Activated T-cell treated with anti-CD3 and anti-CD28 coated beads, Interleukin-2, amount 50 U/mL, for 72 hours (primary cell): Measurements from ENCODE around the gene PTPN13. TPM values are rescaled to one million over a fixed set of nuclear protein-coding genes. Genes with fewer than 3 reads are reported as not detected.

Experiments
- ATAC-seq, 2 donors: fragments of 150-1000 bp; cut with Tn5 transposase; replicated peaks in 1 of 2; 2 replicates each; pipeline ENCODE4 v1.10.0; 2021; ENCODE audit warnings: moderate library complexity in 2 of 2, mild to moderate bottlenecking in 1 of 2
- DNase-seq, 2 donors: peaks; one replicate each; pipeline ENCODE4 v3.0.0; 2021 to 2022; ENCODE audit warnings: mixed read lengths in 1 of 2
- H3K27ac Mint-ChIP-seq: one replicate; pipeline ENCODE4 v1.8.0; 2022; ENCODE audit warnings: mild to moderate bottlenecking, moderate library complexity, mixed read lengths
- H3K27me3 Mint-ChIP-seq: one replicate; pipeline ENCODE4 v1.8.0; 2022; ENCODE audit warnings: low read depth, mixed read lengths
- H3K36me3 Mint-ChIP-seq, 2 donors: one replicate each; pipeline ENCODE4 v1.8.0; 2022; ENCODE audit warnings: mixed read lengths in 2 of 2, mild to moderate bottlenecking in 1 of 2; ENCODE audit not compliant: insufficient read depth in 2 of 2
- H3K4me1 Mint-ChIP-seq: one replicate; pipeline ENCODE4 v1.8.0; 2022; ENCODE audit warnings: low read depth, mixed read lengths
- H3K4me3 Mint-ChIP-seq, 2 donors: one replicate each; pipeline ENCODE4 v1.8.0; 2022; ENCODE audit warnings: mild to moderate bottlenecking in 2 of 2, mixed read lengths in 2 of 2, moderate library complexity in 2 of 2
- H3K9me3 Mint-ChIP-seq, 2 donors: one replicate each; pipeline ENCODE4 v1.8.0; 2022; ENCODE audit warnings: mixed read lengths in 2 of 2
- total RNA-seq, 2 donors: library from RNA; stranded (reverse); gene quantifications; one replicate each; pipeline ENCODE4 v1.2.3, GENCODE V29; 2022

The PTPN13 gene
- total RNA-seq, 2 donors from 2014 or later: 2.4 to 7.8 TPM

DNA sequence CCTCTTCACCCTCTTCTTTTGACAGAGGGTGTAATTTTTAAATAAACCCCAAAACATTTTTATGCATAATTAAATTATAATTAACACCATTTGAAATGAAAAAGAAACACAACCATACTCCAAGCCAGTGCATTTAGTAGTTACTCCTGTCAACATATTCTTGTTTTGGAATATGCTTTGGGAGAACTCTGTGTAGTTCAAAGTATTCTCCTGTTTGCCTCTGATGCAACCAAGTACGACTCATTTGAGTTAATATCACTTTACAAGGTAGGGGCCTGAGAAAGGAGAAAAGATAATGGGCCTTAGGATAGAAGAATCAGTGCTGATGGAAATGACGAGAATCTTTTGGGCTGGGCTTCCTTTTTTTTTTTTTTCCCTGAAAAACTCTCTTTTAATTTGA is 2.7 kb downstream of the PTPN13 start:
- H3K4me3 Mint-ChIP-seq: peak overlapping the region in 1 of 2 donors; percentile 49
- H3K9me3 Mint-ChIP-seq: no peaks in the 10 kb centered on the region
- DNase-seq (no peak), ATAC-seq (no peak)
- peaks cover 0 to 1% of the 10 kb centered on the region in 2 donors for H3K36me3 Mint-ChIP-seq
- H3K27ac Mint-ChIP-seq: no peak overlapping the region
- peaks cover 10% of the 10 kb centered on the region for H3K4me1 Mint-ChIP-seq
- peaks cover 52% of the 10 kb centered on the region for H3K27me3 Mint-ChIP-seq

- Mint-ChIP-seq H3K4me1 (peaks cover 4% of the 10 kb centered on the region), H3K36me3 (no peaks in the 10 kb centered on the region), H3K27ac (no peak overlapping the region), H3K9me3 (no peaks in the 10 kb centered on the region), H3K27me3 (peaks cover 27% of the 10 kb centered on the region), H3K4me3 (no peak overlapping the region)
- DNase-seq: no peak
- ATAC-seq: no peak
Observed at GRCh38 chr4:86600007-86600653, 6.0 kb downstream of the PTPN13 start.

DNA sequence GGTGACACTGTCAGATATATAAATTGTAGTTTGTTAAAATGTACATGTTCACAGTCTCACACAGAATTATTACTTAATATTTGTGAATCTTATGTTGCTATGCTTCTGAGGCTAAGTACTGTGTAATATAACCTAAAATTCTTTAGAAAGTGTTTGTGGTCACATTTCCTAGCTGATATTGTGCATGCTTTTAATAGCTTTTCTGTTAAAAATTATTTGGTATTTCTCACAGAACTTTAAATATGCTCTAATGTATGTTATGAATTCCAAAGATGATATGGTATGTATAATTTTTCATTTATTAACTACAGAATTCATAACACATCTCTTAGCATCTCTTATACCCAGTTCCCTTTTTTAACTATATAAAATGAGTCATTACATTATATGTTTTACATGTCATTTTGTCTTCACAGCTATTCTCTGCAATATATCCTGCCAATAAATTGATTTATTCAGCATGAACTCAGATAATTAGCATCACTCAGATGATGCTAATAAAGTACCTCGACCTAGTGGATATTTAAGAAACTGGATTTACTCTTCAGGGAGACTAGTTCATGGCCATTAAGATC is 9.3 kb downstream of the PTPN13 start:
- H3K9me3 Mint-ChIP-seq: no peaks in the 10 kb centered on the region
- peaks cover 5% of the 10 kb centered on the region for H3K27me3 Mint-ChIP-seq

DNA sequence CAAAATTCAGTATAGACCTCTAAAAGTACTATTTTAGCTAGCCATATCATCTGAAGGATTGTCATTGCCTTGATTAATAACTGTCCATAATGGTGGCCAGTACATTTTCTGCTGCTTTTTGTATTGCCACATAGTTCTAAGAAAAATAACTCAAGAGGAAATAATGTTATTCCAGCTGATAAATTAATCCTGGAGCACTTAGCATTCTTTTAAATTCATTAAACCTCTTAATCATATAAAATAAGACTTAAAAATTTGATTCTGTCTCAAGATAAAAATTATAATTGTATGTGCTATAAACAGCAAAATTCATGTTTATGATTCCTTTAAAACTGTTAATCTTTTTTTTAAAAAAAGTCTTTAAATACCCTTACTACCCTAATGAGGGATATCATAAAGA is 12.7 kb downstream of the PTPN13 start:
- Mint-ChIP-seq H3K4me1 (no peaks in the 10 kb centered on the region), H3K4me3 (no peak overlapping the region), H3K36me3 (no peaks in the 10 kb centered on the region), H3K9me3 (no peaks in the 10 kb centered on the region), H3K27ac (no peak overlapping the region), H3K27me3 (no peaks in the 10 kb centered on the region)
- DNase-seq (no peak), ATAC-seq (no peak)

More for the DNA sequence above, 9.3 kb downstream of the PTPN13 start:
- Mint-ChIP-seq H3K4me1 (no peaks in the 10 kb centered on the region), H3K4me3 (no peak overlapping the region), H3K36me3 (no peaks in the 10 kb centered on the region), H3K27ac (no peak overlapping the region)
- no peak for DNase-seq
- no peak for ATAC-seq

DNA sequence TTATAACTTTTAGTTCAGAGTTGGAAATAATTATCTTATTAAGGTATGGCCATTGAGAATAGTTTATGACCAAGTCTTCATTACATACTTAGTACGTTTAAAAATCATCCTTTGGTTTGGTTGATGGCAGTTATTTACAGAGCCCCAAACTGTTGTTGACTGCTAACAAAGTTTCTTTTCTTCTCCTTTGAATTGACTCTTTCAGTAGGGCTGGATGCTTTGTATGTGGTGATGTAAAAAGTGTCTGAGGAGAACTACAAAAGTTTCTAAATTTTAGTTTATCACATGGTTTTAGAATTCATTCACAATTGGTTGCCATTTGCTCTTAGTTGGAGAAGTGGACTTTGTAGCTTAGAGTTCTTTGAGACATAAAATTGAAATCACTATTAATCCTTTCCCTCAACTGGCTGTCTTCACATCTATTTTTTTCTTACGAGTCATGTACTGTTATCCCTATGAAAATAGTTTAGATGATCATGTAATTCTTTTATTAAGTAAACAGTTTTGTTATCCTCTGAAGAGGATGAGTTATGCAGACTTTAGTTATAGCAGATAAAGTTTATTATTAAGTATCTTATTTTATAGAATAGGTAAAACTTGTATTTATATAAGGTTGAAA is 14.8 kb downstream of the PTPN13 start:
- Mint-ChIP-seq H3K27me3 (no peaks in the 10 kb centered on the region), H3K4me1 (no peaks in the 10 kb centered on the region), H3K36me3 (no peaks in the 10 kb centered on the region), H3K27ac (no peak overlapping the region), H3K4me3 (no peak overlapping the region), H3K9me3 (no peaks in the 10 kb centered on the region)
- ATAC-seq: no peak
- DNase-seq: no peak

DNA sequence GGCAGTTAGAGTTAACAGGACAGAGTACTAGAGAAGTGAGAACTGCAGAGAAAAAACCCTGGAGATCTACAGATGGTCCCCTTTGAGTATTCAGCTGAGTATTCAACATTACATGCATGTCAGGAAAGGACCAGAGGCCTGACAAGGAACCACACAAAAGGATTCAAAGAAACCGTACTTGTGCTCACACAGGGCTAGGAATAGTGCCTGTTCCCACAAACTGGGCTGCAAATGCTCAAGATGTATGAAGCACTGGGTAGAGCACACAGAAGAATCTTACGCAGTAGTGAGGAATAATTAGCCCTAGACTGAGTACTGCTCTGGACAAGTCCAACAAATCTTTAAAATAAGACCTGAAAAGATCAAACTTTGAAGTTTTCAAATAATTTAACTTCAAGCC is 17.6 kb downstream of the PTPN13 start:
- H3K36me3 Mint-ChIP-seq: no peaks in the 10 kb centered on the region
- H3K9me3 Mint-ChIP-seq: peaks cover 0 to 2% of the 10 kb centered on the region in 2 donors
- DNase-seq: no peak
- no peaks in the 10 kb centered on the region for H3K4me1 Mint-ChIP-seq
- no peaks in the 10 kb centered on the region for H3K27me3 Mint-ChIP-seq
- no peak for ATAC-seq
- no peak overlapping the region for H3K27ac Mint-ChIP-seq
- H3K4me3 Mint-ChIP-seq: no peak overlapping the region

GRCh38 chr4:86613734-86614133 is 19.6 kb downstream of the PTPN13 start:
- no peaks in the 10 kb centered on the region for H3K27me3 Mint-ChIP-seq
- ATAC-seq (no peak), DNase-seq (no peak)
- no peaks in the 10 kb centered on the region for H3K36me3 Mint-ChIP-seq
- no peaks in the 10 kb centered on the region for H3K4me1 Mint-ChIP-seq
- no peak overlapping the region for H3K4me3 Mint-ChIP-seq
- peaks cover 0 to 4% of the 10 kb centered on the region in 2 donors for H3K9me3 Mint-ChIP-seq
- no peak overlapping the region for H3K27ac Mint-ChIP-seq

DNA sequence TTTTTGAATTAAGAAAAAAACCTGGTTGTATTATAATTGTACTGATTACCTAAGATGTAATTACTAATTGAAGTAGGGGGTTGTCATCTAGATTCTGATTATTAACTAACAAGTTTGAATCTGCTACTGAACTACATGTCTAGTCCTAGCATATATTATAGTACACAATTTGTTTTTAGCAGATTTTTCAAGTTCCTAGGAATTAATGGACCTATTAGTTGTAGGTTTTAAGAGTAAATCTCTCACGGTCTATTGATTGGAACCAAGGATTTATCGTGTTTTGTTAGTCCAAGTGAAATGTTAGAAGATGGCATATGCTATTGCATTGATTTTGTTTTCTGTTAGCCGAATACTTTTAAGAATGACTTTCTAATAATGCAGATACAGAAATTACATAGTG is 20.8 kb downstream of the PTPN13 start:
- Mint-ChIP-seq H3K4me3 (no peak overlapping the region), H3K9me3 (peaks cover 0 to 6% of the 10 kb centered on the region in 2 donors), H3K27ac (no peak overlapping the region), H3K27me3 (no peaks in the 10 kb centered on the region), H3K36me3 (no peaks in the 10 kb centered on the region), H3K4me1 (no peaks in the 10 kb centered on the region)
- ATAC-seq: no peak
- no peak for DNase-seq

DNA sequence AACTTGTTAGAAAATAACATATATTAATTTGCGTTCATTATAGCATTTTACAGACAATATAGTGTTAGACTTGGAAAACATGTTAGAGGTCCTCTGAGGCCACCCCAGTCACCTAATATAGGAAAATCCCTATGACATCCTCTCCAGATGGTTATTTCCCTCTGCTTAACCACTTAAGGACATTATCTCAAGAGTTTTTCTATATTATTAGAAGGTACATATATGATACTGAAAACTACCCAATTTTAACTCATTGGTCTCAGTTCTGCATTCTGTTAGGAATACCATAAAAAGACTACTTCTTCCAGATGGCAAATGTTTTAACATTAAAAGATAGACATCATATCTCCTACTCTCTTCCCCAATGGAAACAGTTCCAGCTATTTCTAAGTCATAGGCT is 21.4 kb downstream of the PTPN13 start:
- H3K4me1 Mint-ChIP-seq: no peaks in the 10 kb centered on the region

GRCh38 chr4:86619656-86620055 is 25.5 kb downstream of the PTPN13 start:
- Mint-ChIP-seq H3K36me3 (no peaks in the 10 kb centered on the region), H3K27me3 (no peaks in the 10 kb centered on the region), H3K27ac (no peak overlapping the region), H3K4me3 (no peak overlapping the region), H3K9me3 (peaks cover 0 to 6% of the 10 kb centered on the region in 2 donors), H3K4me1 (no peaks in the 10 kb centered on the region)
- ATAC-seq: no peak
- no peak for DNase-seq

More for the DNA sequence above, 21.4 kb downstream of the PTPN13 start:
- Mint-ChIP-seq H3K36me3 (no peaks in the 10 kb centered on the region), H3K4me3 (no peak overlapping the region), H3K27me3 (no peaks in the 10 kb centered on the region), H3K9me3 (peaks cover 0 to 6% of the 10 kb centered on the region in 2 donors), H3K27ac (no peak overlapping the region)
- ATAC-seq (no peak), DNase-seq (no peak)

DNA sequence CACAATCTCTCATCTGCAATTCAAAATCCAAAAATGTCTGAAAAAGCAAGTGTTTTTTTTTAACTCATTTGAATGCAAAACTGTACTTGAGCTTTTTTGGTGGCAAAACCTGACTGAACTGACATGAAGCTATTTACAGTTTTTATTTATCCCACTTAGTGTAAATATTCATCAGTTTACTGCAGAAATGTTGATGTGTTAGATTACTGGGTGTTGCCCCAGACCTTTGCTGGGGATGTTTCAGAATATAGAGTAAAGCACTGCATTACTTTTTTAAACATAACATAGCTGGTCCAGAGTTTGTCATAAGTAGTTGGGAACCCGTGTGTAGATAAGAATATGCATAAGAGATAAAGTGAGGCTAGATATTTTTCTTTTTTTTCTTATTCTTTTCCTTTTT is 27.3 kb downstream of the PTPN13 start:
- DNase-seq (no peak), ATAC-seq (no peak)
- no peak overlapping the region for H3K4me3 Mint-ChIP-seq
- H3K36me3 Mint-ChIP-seq: no peaks in the 10 kb centered on the region
- no peak overlapping the region for H3K27ac Mint-ChIP-seq
- peaks cover 0 to 4% of the 10 kb centered on the region in 2 donors for H3K9me3 Mint-ChIP-seq
- no peaks in the 10 kb centered on the region for H3K4me1 Mint-ChIP-seq
- H3K27me3 Mint-ChIP-seq: no peaks in the 10 kb centered on the region

- Mint-ChIP-seq H3K36me3 (no peaks in the 10 kb centered on the region), H3K27me3 (no peaks in the 10 kb centered on the region), H3K4me1 (no peaks in the 10 kb centered on the region), H3K9me3 (no peaks in the 10 kb centered on the region), H3K4me3 (no peak overlapping the region), H3K27ac (no peak overlapping the region)
- ATAC-seq (no peak), DNase-seq (no peak)
Observed at GRCh38 chr4:86626066-86626465, 32.0 kb downstream of the PTPN13 start.

- H3K9me3 Mint-ChIP-seq: no peaks in the 10 kb centered on the region
- DNase-seq (no peak), ATAC-seq (no peak)
- H3K4me3 Mint-ChIP-seq: no peak overlapping the region
- no peaks in the 10 kb centered on the region for H3K36me3 Mint-ChIP-seq
- H3K27me3 Mint-ChIP-seq: no peaks in the 10 kb centered on the region
- H3K27ac Mint-ChIP-seq: no peak overlapping the region
- no peaks in the 10 kb centered on the region for H3K4me1 Mint-ChIP-seq
Observed at GRCh38 chr4:86627462-86628135, 33.5 kb downstream of the PTPN13 start.
